GM23248 (cell line): ENCODE results near the gene FLT4.

Experiments
- EZH2 ChIP-seq: fragments of 200-600 bp; sonication (generic); IDR thresholded peaks from 2 replicates; pipeline ENCODE4 v1.6.1; 2018; ENCODE audit warnings: antibody characterized with exemption, mild to moderate bottlenecking; ENCODE audit not compliant: insufficient read depth, poor library complexity, severe bottlenecking
- EZH2phosphoT487 ChIP-seq: fragments of 200-600 bp; sonication (generic); IDR thresholded peaks from 2 replicates; pipeline ENCODE4 v1.6.1; 2018; ENCODE audit warnings: antibody characterized with exemption, moderate library complexity, mild to moderate bottlenecking, low read depth; ENCODE audit not compliant: insufficient read depth

GRCh38 chr5:180598797-180599589 is 50.4 kb downstream of the FLT4 start:
- TF ChIP-seq EZH2 (no peak), EZH2phosphoT487 (no peak)
